ENCODE measurements around the gene STX1A. TPM values are rescaled to one million over a fixed set of nuclear protein-coding genes. Genes with fewer than 3 reads are reported as not detected.
"Not testable (repeated sequence)": the region's sequence is repeated elsewhere in the genome, so short reads cannot be mapped to it uniquely, and the experiment has no call there.

STX1A gene
- polyA plus RNA-seq, 1 donor (not counting 4 experiments of a cell fraction or from before 2014, with no cell fraction given): 22.4 TPM

DNA sequence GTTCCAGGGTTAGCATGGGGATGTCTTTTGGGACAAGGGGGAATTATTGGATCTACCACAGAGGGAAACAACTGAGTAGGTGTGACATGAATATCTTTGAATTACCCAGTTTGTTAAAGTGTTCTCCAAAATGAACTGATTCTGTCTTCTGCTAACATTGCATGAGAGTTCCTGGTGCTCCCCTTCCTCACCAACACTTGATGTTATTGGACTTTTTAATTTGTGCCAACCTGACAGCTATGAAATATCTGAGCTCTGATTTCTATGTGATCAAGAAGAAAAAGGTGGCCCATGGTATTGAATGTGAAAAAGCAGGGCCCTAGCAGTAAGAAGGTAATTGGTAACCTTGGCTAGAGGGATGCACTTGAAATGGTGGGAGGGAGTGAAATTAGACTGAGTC, 56.4 kb downstream of the STX1A start:
- dilution Hi-C loops (cut with MboI; ENCODE audit: extremely low pct_ligation_motif_present, low sequenced_read_pairs): no loop called here

DNA sequence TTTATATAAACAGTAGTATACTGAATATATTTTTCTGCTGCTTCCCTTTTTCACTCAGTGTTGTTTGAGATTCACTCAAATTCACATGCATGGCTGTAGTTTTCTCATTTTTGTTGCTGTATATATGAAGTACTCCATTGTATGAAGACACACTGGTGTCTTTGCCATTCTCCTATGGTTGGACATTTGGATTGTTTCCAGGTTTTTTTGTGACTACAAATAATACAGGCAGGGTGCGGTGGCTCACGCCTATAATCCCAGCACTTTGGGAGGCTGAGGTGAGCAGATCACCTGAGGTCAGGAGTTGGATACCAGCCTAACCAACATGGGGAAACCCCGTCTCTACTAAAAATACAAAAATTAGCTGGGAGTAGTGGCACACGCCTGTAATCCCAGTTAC, 58.9 kb downstream of the STX1A start:
- H3K27ac ChIP-seq (ENCODE audit: control insufficient read depth, insufficient read depth, low read length); dilution Hi-C loops (cut with MboI; ENCODE audit: extremely low pct_ligation_motif_present, low sequenced_read_pairs); H3K4me3 ChIP-seq (ENCODE audit: control insufficient read depth in 2 of 3, extremely low read depth in 1 of 3, insufficient read depth in 2 of 3, low read depth in 1 of 3, low read length in 3 of 3); H3K79me2 ChIP-seq (ENCODE audit: control insufficient read depth, insufficient read depth, low read length); H3K9me1 ChIP-seq (ENCODE audit: control insufficient read depth, extremely low read depth, insufficient read depth, low read length); FAIRE-seq; H3K4me1 ChIP-seq (ENCODE audit: control insufficient read depth, extremely low read depth, insufficient read depth, low read length); H3K27me3 ChIP-seq (ENCODE audit: control insufficient read depth, extremely low read depth, insufficient read depth, low read length); H3K9me3 ChIP-seq (ENCODE audit: control insufficient read depth, low read depth, low read length); H4K20me1 ChIP-seq (ENCODE audit: control insufficient read depth, extremely low read depth, insufficient read depth, low read length); H3K4me2 ChIP-seq (ENCODE audit: control insufficient read depth, extremely low read depth, insufficient read depth, low read depth, low read length); H3K36me3 ChIP-seq (ENCODE audit: control insufficient read depth in 2 of 2, extremely low read depth in 1 of 2, insufficient read depth in 2 of 2, low read length in 2 of 2); DNase-seq (ENCODE audit: low read depth, low spot score); H3K9ac ChIP-seq (ENCODE audit: control insufficient read depth, extremely low read depth, insufficient read depth, low read length); H2AFZ ChIP-seq (ENCODE audit: control insufficient read depth, low read length): not testable (repeated sequence)

More for the DNA sequence above, 56.4 kb downstream of the STX1A start:
- no peak overlapping the region for H3K4me2 ChIP-seq (ENCODE audit: control insufficient read depth, extremely low read depth, insufficient read depth, low read depth, low read length)
- FAIRE-seq (no peak), DNase-seq (ENCODE audit: low read depth, low spot score) (no peak)
- peaks cover 8% of the 10 kb centered on the region for H3K27me3 ChIP-seq (ENCODE audit: control insufficient read depth, extremely low read depth, insufficient read depth, low read length)
- TF ChIP-seq, protein P1, sequence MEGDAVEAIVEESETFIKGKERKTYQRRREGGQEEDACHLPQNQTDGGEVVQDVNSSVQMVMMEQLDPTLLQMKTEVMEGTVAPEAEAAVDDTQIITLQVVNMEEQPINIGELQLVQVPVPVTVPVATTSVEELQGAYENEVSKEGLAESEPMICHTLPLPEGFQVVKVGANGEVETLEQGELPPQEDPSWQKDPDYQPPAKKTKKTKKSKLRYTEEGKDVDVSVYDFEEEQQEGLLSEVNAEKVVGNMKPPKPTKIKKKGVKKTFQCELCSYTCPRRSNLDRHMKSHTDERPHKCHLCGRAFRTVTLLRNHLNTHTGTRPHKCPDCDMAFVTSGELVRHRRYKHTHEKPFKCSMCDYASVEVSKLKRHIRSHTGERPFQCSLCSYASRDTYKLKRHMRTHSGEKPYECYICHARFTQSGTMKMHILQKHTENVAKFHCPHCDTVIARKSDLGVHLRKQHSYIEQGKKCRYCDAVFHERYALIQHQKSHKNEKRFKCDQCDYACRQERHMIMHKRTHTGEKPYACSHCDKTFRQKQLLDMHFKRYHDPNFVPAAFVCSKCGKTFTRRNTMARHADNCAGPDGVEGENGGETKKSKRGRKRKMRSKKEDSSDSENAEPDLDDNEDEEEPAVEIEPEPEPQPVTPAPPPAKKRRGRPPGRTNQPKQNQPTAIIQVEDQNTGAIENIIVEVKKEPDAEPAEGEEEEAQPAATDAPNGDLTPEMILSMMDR (optimal IDR thresholded peaks at IDR 0.05 in 1 of 3, IDR thresholded peaks at IDR 0.05 in 1 of 3, conservative IDR thresholded peaks at IDR 0.05 in 1 of 3; ENCODE audit: extremely low read depth in 1 of 3, insufficient read depth in 2 of 3, low read length in 3 of 3): no peak
- TF ChIP-seq EZH2 (IDR thresholded peaks at IDR 0.05; ENCODE audit: low read length): no peak
- no peak overlapping the region for H3K27ac ChIP-seq (ENCODE audit: control insufficient read depth, insufficient read depth, low read length)
- peaks cover 3% of the 10 kb centered on the region for H4K20me1 ChIP-seq (ENCODE audit: control insufficient read depth, extremely low read depth, insufficient read depth, low read length)
- H3K36me3 ChIP-seq (ENCODE audit: control insufficient read depth in 2 of 2, extremely low read depth in 1 of 2, insufficient read depth in 2 of 2, low read length in 2 of 2): no peaks in the 10 kb centered on the region
- H3K79me2 ChIP-seq (ENCODE audit: control insufficient read depth, insufficient read depth, low read length): no peaks in the 10 kb centered on the region
- H3K9ac ChIP-seq (ENCODE audit: control insufficient read depth, extremely low read depth, insufficient read depth, low read length): no peak overlapping the region
- peaks cover 2% of the 10 kb centered on the region for H3K4me1 ChIP-seq (ENCODE audit: control insufficient read depth, extremely low read depth, insufficient read depth, low read length)
- no peak overlapping the region for H2AFZ ChIP-seq (ENCODE audit: control insufficient read depth, low read length)
- no peak overlapping the region for H3K4me3 ChIP-seq (ENCODE audit: control insufficient read depth in 2 of 3, extremely low read depth in 1 of 3, insufficient read depth in 2 of 3, low read depth in 1 of 3, low read length in 3 of 3)
- peaks cover 2% of the 10 kb centered on the region for H3K9me3 ChIP-seq (ENCODE audit: control insufficient read depth, low read depth, low read length)
- H3K9me1 ChIP-seq (ENCODE audit: control insufficient read depth, extremely low read depth, insufficient read depth, low read length): no peaks in the 10 kb centered on the region

DNA sequence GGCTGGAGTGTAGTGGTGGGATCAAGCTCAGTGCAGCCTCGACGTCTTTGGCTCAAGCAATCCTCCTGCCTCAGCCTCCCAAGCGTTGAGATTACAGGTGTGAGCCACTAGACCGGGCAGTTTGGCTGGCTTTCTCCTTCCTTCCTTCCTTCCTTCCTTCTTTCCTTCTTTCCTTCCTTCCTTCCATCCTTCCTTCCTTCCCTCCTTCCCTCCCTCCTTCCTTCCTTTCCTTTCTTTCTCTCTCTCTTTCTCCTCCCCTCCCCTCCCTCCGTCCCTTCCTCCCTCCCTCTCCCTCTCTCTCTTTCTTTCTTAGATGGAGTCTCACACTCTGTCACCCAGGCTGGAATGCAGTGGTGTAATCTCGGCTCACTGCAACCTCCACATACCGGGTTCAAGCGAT, 59.5 kb downstream of the STX1A start:
- no peaks in the 10 kb centered on the region for H3K79me2 ChIP-seq (ENCODE audit: control insufficient read depth, insufficient read depth, low read length)
- no peaks in the 10 kb centered on the region for H3K4me1 ChIP-seq (ENCODE audit: control insufficient read depth, extremely low read depth, insufficient read depth, low read length)
- H2AFZ ChIP-seq (ENCODE audit: control insufficient read depth, low read length): no peak overlapping the region
- TF ChIP-seq EZH2 (IDR thresholded peaks at IDR 0.05; ENCODE audit: low read length): no peak
- TF ChIP-seq, protein P1 (optimal IDR thresholded peaks at IDR 0.05 in 1 of 3, IDR thresholded peaks at IDR 0.05 in 1 of 3, conservative IDR thresholded peaks at IDR 0.05 in 1 of 3; ENCODE audit: extremely low read depth in 1 of 3, insufficient read depth in 2 of 3, low read length in 3 of 3): no peak
- no peak overlapping the region for H3K4me2 ChIP-seq (ENCODE audit: control insufficient read depth, extremely low read depth, insufficient read depth, low read depth, low read length)
- no peak overlapping the region for H3K27ac ChIP-seq (ENCODE audit: control insufficient read depth, insufficient read depth, low read length)
- peaks cover 2% of the 10 kb centered on the region for H3K9me3 ChIP-seq (ENCODE audit: control insufficient read depth, low read depth, low read length)
- H3K27me3 ChIP-seq (ENCODE audit: control insufficient read depth, extremely low read depth, insufficient read depth, low read length): no peaks in the 10 kb centered on the region
- H3K4me3 ChIP-seq (ENCODE audit: control insufficient read depth in 2 of 3, extremely low read depth in 1 of 3, insufficient read depth in 2 of 3, low read depth in 1 of 3, low read length in 3 of 3): no peak overlapping the region
- no peaks in the 10 kb centered on the region for H3K9me1 ChIP-seq (ENCODE audit: control insufficient read depth, extremely low read depth, insufficient read depth, low read length)
- peaks cover 3% of the 10 kb centered on the region for H4K20me1 ChIP-seq (ENCODE audit: control insufficient read depth, extremely low read depth, insufficient read depth, low read length)
- DNase-seq (ENCODE audit: low read depth, low spot score) (no peak), FAIRE-seq (no peak)
- dilution Hi-C loops (cut with MboI; ENCODE audit: extremely low pct_ligation_motif_present, low sequenced_read_pairs): no loop called here
- no peaks in the 10 kb centered on the region for H3K36me3 ChIP-seq (ENCODE audit: control insufficient read depth in 2 of 2, extremely low read depth in 1 of 2, insufficient read depth in 2 of 2, low read length in 2 of 2)
- no peak overlapping the region for H3K9ac ChIP-seq (ENCODE audit: control insufficient read depth, extremely low read depth, insufficient read depth, low read length)

DNA sequence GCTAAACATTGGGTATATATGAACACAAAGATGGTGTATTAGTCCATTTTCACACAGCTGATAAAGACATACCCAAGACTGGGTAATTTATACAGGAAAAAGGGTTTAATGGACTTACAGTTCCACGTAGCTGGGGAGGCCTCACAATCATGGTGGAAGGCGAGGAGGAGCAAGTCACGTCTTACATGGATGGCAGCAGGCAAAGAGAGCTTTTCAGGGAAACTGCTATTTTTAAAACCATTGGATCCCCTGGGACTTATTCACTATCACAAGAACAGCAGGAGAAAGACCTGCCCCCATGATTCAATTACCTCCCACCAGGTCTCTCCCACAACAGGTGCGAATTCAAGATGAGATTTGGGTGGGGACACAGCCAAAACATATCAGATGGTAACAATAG, 64.2 kb downstream of the STX1A start:
- H3K4me1 ChIP-seq (ENCODE audit: control insufficient read depth, extremely low read depth, insufficient read depth, low read length); H3K9me3 ChIP-seq (ENCODE audit: control insufficient read depth, low read depth, low read length); H3K4me2 ChIP-seq (ENCODE audit: control insufficient read depth, extremely low read depth, insufficient read depth, low read depth, low read length); H3K79me2 ChIP-seq (ENCODE audit: control insufficient read depth, insufficient read depth, low read length); H3K27ac ChIP-seq (ENCODE audit: control insufficient read depth, insufficient read depth, low read length); H3K27me3 ChIP-seq (ENCODE audit: control insufficient read depth, extremely low read depth, insufficient read depth, low read length); H2AFZ ChIP-seq (ENCODE audit: control insufficient read depth, low read length); dilution Hi-C loops (cut with MboI; ENCODE audit: extremely low pct_ligation_motif_present, low sequenced_read_pairs); H3K9me1 ChIP-seq (ENCODE audit: control insufficient read depth, extremely low read depth, insufficient read depth, low read length); H4K20me1 ChIP-seq (ENCODE audit: control insufficient read depth, extremely low read depth, insufficient read depth, low read length); H3K36me3 ChIP-seq (ENCODE audit: control insufficient read depth in 2 of 2, extremely low read depth in 1 of 2, insufficient read depth in 2 of 2, low read length in 2 of 2); H3K4me3 ChIP-seq (ENCODE audit: control insufficient read depth in 2 of 3, extremely low read depth in 1 of 3, insufficient read depth in 2 of 3, low read depth in 1 of 3, low read length in 3 of 3); DNase-seq (ENCODE audit: low read depth, low spot score); H3K9ac ChIP-seq (ENCODE audit: control insufficient read depth, extremely low read depth, insufficient read depth, low read length); FAIRE-seq: not testable (repeated sequence)
